PC-3 (cell line): Measurements from ENCODE around the gene CDH13.

Experiments
- EZH2 ChIP-seq: fragments of 300-600 bp; sonication (generic); IDR thresholded peaks from one replicate; pipeline ENCODE4 v1.6.1; 2017; ENCODE audit warnings: antibody characterized with exemption, mild to moderate bottlenecking, low read length; ENCODE audit not compliant: unreplicated experiment
- EZH2phosphoT487 ChIP-seq: fragments of 300-600 bp; sonication (generic); IDR thresholded peaks from 2 replicates; pipeline ENCODE4 v1.6.1; 2018; ENCODE audit warnings: mild to moderate bottlenecking, antibody characterized with exemption, low read length, borderline replicate concordance
- TF ChIP-seq, protein P1 (sequence below): fragments of 300-600 bp; sonication (generic); conservative IDR thresholded peaks from 2 replicates; pipeline ENCODE4 v1.5.1; 2017; ENCODE audit warnings: antibody characterized with exemption, low read depth, mild to moderate bottlenecking, low read length

- TF ChIP-seq, protein P1, sequence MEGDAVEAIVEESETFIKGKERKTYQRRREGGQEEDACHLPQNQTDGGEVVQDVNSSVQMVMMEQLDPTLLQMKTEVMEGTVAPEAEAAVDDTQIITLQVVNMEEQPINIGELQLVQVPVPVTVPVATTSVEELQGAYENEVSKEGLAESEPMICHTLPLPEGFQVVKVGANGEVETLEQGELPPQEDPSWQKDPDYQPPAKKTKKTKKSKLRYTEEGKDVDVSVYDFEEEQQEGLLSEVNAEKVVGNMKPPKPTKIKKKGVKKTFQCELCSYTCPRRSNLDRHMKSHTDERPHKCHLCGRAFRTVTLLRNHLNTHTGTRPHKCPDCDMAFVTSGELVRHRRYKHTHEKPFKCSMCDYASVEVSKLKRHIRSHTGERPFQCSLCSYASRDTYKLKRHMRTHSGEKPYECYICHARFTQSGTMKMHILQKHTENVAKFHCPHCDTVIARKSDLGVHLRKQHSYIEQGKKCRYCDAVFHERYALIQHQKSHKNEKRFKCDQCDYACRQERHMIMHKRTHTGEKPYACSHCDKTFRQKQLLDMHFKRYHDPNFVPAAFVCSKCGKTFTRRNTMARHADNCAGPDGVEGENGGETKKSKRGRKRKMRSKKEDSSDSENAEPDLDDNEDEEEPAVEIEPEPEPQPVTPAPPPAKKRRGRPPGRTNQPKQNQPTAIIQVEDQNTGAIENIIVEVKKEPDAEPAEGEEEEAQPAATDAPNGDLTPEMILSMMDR: no peak
- TF ChIP-seq EZH2: no peak
- no peak for TF ChIP-seq EZH2phosphoT487
These were observed 739.5 kb downstream of the CDH13 start for GRCh38 chr16:83366228-83366627.
